ENCODE measurements around the gene SYT7.
"Not testable (repeated sequence)": the region's sequence is repeated elsewhere in the genome, so short reads cannot be mapped to it uniquely, and the experiment has no call there.

Gene SYT7

DNA sequence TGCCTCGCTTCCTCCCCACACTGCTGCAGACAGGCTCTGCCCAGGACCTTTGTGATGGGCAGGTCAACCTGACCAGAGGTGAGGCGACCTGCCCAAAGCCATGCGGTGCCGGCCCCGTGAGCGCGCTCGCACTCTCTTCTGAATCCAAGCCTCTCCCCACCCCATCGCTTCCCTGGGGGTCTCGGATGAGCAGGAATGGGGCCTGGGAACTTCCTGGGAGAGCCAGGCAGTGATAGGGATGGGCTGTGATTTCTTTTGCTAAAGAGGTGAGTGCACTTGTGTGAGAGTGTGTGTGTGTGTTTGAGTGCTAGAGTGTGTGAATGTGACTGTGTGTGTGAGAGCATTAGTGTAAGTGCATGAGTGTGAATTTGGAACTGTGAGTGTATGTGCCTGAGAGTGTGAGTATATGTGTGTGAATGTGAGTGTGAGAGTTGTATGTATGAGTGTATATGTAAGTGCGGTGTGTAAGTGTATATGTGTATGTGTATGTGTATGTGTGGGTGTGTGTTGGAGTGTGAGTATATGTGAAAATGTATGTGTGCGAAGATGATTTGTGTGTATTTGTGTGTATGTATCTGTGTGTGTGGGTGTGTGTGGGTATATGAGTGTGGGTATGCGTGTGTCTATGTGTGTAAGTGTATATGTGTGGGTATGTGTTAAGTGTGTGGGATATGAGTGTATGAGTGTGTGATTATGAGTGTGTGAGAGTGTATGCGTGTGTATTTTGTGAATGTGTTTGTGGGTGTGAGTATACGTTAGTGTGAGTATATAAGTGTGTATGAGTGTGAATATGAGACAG, 84.1 kb downstream of the SYT7 start:
- FAIRE-seq: no peak

DNA sequence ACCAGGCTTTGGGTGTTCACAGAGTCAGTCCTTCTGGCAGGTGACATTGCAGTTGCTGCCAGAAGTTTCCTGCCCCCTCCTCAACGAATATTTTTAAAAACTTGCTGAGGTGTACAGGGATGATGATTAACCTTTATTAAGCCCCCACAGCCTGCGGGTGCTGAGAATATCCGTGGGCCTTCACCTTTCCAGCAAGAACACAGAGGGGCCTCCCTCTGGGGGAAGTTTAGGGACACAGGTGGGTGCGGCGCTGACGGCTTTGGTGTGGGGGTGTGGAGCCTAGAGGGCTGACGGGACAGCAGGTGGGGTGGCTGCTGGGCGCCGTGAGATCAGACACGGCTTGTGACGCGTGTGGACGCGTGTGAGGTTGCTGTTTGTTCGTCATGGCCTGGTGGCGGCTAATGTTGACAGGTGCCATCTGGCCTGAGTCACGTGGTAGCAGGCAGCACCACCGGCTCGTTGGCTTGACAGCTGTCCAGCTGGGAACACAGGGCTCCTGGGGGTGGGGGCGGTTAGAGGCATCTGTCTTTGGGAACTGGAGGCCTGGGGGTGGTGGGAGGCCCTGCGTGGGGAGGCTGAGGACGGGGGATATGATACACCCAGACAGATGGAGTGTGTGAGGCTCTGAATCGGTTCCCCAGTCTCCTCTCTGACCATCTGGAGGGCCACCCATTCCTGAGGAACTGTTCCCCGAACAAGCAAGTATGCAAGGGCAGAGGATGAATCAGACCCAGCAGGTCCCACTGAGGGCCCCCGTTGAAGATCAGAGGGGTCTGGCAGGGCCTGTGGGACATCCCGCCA, 84.9 kb downstream of the SYT7 start:
- FAIRE-seq: no peak

DNA sequence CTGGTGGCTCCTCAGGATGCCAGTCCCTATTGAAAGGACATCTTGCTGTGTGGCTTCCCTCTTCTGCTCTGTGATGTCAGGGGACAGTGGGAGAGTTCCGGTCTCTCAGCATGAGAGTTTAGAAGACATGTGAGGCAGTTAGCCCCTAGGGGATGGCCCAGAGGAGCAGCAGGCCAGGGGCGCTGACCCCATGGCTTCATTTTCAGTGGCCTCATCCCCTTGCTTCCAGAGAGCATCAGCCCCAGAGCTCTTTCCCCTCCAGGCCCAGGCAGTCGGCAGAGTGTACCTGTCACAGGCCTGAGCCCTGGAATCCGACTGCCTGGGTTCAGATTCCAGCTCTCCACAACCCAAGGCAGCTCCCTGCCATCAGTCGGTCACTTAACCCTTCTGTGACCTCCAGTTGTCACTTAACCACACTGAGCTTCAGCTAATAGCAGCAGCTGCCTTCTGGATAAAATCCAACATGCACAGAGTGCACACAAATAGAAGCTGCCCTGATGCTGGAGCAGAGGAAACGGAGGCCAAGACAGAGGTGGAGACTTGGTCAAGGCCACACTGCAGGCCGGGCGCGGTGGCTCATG, 86.4 kb downstream of the SYT7 start:
- no peak for FAIRE-seq

DNA sequence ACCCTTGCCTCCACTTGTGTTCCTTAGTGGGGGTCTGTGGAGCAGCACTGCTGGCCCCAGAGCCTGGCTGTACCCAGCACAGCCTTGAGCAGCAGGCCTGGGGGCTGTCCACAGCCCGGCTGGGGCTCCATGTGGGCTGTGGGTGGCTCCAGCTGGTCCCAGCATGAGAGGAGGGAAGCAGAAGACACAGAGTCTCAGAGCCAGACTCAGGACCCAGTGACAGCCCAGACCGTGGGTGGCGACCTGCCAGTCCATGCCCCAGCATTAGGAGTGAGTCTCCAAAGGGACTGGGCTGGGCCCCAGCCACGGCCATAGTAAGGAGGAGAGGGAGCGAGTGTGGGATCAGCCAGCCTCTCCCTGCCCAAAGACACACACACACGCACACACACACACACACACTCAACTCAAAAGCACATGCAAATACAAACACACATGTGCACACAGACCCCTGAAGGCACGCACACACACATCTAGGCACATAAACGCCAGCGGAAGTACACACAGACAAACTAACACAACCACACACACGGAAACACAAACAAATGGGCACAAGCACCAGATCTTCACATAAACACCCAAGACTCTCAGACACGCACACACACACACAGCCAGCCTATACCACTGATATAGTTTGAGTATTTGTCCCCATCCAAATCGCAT, 89.0 kb downstream of the SYT7 start:
- no peak for FAIRE-seq

DNA sequence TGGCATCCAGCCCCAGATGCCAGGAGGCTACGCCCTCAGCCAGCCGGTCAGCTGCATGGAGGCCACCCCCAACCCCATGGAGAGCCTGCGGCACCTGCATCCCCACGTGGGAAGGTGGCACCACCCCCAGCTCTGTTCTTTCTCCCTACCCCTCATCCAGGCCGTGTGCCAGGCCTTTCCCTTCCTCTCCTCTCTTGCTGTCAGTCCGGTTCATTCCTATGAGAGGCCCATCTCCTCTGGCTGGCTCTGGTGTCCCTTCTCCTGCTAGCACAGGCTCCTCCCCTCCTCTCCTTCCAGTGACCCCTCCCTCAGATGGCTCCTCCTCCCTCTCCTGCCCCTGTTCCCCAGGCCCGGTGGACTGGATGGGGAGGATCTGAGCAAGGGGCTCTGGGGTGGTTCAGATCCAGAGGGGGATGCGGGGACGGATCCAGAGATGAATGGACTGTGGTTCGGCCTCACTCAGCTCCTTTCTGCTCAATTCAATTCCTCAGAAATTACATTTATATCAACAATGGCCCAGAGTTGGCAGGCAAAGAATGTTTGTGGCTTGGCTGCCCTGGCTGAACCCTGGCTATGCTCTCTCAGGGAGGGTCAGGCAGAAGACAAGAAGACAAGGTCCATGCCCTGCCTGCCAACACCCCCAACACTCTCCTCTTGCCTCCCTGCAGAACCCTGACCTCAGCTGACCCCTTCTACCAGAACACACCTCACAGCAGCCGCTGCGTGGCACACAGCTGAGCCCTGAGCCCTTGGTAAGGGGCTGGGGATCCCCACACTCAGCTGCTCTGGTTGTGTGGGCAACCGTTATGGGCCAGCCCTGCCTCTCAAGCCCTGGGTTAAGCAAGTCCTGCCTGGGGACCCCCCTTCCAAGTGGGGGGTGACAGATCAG, 90.8 kb downstream of the SYT7 start:
- FAIRE-seq: no peak

DNA sequence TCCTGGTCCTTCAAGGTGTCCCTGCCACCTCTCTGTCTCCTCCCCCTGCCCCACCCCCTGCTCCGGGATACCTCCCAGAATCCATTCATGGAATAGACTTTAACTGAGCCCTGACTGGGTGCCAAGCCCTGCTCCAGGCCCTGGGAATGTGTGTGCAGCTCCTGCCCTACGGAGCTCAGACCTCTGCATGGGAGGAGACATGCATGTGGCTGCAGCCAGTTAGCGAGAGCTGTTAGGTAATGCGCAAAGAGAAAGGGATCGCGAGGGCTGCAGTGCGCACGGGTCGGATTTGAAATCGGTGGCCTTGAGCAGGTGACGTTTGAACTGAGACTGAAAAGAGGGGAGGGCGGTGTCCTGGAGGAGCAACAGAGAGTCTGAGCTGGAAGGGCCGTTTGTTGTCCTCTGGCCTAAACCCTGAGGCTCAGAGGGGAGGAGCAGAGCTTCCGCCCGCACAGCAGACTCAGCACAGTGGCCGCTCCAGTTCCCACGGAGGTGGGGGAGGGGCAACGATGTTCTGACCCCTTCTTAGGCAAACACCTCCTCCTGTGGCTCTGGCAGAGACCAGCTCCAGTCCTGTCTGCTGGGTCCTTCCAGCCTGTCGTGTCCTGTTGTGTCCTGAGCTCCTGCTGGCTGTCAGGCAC, 92.1 kb downstream of the SYT7 start:
- no peak for FAIRE-seq

DNA sequence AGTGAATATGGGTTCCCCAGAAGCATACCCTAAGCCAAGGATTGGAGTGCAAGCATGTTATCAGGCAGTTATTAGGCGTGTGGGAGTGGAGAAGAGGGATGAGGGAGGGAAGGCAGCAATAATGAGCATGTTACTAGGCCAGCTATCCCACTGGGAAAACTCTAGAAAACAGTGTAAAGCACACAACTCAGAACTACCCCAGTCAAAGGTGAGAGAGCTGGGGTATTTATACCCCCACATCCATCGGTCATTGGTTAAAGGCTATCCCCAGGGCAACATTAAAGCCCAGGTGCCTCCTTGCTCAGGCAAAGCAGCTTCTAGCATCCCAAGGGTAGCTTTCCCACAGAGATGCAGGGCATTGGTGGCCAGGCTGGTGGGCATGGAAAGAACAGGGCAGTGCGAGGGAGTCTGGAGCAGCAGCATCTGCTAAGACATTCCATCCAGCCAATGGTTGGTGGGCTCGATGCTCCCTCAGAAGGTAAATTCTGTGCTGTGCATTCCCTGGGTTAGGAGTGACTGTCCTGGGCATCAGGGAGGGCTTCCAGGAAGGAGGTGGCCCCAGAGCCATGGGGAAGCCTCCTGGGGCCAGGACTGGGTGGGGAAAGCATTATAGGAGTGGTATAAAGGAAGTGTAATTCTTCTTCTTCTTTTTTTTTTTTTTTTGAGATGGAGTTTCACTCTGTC, 93.4 kb downstream of the SYT7 start:
- FAIRE-seq: no peak

DNA sequence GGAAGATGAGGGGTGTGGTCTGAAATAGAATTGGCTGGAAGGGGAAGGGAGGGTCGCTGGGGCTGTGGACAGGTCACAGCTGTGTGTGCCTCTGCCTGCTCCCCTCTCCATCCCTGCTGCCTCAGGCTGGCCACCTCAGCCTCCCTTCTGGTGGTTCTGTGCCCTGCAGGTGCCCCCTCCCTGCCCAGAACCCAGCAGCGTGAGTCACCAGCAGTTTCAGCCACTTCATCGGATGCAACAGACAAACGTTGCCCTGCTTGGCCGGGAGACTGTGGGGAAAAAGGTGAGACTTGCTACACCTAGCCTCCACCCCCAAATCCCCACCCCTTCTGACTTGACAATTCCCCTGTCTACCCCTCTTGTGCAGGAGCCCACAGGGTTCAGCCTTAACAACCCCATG, 94.1 kb downstream of the SYT7 start:
- FAIRE-seq: no peak

DNA sequence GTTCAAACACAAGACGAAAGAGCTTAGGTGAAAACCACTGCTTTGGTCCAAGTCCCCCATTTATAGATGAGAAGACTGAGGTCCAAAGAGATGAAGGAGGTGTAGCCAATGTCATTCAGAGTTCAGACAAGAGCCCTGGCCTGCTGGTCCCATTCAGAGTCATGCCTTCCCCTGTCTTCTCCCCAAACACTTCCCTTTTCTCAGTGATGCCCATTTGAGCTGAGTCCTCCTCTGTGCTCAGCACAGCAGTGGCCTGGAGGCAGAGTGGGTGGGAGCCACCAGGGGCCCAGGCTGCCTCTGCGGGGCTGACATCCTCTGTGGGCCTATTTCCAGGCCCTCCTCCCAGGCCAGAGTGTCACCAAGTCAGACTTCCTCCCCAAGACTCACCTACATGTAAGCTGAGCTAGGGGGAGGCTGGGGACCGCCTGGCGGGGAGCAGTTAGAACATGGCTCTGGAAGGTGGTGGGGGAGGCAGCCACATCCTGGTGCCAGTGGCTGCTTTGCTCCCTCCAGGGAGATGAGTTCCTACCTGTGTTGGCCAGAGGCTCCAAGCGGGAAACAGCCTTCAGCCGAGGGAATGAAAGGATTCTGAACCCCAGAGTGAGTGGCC, 94.8 kb downstream of the SYT7 start:
- FAIRE-seq: no peak

DNA sequence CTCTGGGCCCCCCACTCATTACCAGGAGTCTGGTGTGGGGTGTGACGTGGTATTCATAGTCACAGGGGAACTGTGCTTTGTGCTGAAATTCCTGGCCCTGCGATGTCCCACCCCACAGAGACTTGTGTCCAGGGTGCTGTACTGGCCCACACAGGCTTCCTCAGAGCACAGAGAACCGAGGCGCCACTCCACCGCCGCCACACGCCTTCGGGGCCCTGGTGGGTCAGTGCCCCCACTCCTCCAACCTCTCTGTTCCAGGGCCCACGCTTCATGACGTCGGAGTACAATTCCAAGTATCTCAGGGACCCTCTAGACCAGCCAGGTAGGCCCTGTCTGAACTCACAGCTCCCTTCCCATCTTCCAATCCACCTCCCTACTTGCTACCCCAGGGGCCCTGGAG, 95.8 kb downstream of the SYT7 start:
- no peak for FAIRE-seq

DNA sequence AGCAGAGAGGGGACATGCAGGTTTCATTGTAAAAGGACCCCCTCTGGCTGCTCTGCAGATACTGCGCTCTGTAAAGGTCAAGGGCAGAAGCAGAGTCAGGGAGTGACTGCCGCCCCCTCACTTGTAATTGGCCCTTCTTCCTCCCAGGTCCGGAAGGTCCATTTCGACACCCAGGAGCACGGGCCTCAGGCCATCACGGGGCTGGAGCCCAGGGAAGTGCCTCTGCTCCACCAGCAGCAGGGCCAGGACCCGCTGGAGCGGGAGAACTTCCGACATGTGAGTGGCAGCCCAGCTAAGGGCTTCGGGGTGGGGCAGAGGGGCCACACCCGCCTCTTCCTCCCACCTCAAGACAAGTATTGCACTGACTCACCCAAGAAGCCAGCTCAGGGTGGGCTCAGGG, 96.3 kb downstream of the SYT7 start:
- FAIRE-seq: no peak

DNA sequence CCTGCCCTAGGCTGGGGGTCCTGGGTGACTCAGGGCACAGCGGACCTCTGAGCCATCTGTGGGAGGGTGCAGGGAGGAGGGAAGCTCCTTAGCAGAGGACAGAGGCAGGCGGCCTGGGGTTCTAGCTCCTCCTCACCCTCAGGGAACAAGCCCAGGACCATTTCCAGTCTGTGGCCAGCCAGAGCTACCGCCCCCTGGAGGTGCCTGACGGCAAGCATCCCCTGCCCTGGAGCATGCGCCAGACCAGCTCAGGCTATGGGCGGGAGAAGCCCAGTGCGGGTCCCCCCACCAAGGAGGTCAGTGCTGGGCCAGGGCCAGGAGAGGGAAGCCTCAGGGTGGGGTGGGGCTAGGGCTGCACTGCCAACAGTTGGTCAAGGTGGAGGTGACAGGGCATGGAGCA, 98.4 kb downstream of the SYT7 start:
- FAIRE-seq: no peak

DNA sequence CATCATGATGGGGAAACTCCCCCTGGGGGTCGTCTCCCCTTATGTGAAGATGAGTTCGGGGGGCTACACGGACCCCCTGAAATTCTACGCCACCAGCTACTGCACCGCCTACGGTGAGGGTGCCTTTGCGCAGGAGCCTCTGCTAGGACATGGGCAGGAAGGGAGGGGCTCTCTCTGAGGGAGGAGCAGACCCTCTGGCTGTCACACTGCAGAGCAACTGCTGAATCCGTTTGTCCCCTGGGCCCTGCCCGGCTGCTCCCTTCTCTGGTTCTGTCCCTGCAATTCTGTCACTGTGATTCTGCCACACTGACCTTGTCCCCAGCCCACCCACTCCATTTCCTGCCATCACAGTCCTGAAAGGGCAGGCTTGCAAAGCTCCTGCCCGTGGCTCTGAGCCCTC, 99.1 kb downstream of the SYT7 start:
- FAIRE-seq: no peak

DNA sequence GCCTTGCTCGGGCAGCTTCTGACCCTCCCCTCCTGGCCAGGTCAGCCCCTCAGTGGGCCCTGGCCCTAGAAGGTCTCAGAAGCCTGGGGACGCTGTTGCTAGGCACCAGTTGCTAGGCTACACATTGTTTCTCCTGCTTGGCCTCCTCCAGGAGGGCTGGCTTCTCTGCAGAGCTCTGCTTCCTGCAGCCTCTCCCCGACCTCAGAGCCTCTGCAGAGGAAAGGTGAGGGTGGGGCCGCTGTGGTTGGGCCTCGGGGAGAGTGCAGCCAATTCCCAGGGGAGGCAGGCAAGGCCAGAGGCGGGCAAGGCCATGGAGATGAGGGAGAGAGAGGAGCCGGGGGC, 99.9 kb downstream of the SYT7 start:
- no peak for FAIRE-seq

DNA sequence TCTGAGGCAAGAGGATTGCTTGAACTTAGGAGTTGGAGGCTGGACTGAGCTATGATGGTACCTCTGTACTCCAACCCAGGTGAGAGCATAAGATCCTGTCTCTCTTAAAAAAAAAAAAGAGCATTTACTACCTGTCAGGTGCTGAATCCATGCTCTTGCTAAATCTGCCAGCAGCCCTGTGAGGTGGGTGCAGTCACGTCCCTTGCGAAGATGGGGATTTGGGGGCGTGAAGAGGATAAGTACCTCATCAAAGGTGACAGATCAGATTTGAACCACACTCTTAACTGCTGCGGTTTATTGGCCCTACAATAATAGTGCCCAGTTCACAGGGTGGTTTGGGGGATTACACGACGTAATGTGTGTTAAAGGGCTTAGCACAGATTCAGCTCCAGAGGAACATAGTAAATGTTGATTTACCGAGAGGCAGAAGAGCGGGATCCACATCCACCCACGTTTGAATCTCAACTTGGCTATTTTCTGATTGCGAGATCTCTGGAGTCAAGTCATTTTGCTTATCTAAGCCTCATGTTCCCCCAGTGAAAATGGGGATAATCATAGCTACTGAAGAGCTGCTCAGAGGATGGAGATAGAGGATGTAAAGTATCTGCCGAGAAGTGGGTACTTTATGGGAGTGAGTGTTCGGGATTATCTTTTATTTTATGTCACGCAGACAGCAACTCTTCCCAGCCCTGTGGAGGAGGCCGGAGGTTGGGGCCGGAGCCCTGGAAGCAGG, 100.4 kb downstream of the SYT7 start:
- no peak for FAIRE-seq

DNA sequence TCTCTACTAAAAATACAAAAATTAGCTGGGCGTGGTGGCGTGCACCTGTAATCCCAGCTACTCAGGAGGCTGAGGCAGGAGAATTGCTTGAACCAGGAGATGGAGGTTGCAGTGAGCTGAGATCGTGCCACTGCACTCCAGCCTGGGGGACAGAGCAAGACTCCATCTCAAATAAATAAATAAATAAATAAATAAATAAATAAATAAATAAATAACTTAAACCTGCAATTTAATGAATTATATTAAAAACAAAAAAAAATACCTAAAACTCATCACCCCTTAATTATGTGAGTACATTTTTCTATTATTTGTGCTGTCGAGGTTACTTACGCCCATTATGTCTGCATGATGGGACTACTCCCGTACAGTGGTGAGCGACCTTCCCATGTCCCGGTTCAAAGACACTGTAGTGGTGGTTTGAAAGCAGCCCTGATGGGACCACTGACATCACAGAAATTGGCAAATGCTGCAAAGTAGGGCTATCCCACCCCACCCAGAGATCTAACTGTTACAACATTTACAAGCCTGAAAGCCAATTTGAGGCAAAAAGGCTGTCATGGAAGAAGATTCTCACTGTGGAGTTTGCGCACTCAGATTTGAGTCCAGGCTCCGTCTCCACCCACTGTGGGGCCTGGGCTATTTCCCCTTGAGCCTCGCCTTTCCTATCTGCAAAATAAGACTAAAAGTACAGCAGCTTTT, 101.4 kb downstream of the SYT7 start:
- FAIRE-seq: not testable (repeated sequence)

DNA sequence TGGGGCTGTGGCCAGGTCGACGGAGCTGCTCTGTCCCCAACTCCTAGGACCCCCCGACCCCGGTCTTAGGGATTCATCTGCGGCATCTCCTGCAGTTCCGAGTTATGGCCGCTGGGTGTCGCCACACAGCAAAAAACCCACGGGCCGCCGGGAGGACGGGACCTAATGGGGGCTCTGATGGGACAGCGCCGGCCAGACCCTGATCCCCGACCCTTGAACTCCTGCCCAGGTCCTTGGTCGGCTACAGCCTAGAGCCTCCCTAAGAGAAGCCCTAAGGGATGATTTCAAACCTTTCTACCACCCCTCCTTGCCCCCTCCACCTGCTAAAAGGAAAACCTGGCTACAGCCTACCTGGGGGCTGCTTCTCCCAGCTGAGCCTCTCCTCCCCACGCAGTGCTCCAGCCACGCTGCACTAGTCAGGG, 103.1 kb downstream of the SYT7 start:
- FAIRE-seq: no peak

DNA sequence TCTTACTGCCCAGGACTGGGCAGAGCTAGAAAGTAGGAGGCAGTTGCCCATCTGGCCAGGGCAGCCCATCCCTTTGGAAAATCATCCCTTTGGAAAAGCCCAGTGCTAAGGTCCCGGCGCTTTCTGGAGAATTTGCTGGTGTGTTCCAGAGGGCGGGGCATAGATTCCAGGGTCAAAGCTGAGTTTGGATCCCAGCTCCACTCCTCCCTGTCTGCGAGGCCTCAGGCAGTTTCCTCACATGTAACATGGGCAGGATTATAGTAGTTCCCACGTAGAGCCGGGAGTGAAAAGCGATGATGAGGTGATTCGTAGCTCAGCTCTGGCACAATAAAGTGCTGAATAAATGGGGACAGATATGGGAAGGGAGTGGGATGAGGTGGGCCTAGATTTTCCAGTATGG, 103.8 kb downstream of the SYT7 start:
- no peak for FAIRE-seq

DNA sequence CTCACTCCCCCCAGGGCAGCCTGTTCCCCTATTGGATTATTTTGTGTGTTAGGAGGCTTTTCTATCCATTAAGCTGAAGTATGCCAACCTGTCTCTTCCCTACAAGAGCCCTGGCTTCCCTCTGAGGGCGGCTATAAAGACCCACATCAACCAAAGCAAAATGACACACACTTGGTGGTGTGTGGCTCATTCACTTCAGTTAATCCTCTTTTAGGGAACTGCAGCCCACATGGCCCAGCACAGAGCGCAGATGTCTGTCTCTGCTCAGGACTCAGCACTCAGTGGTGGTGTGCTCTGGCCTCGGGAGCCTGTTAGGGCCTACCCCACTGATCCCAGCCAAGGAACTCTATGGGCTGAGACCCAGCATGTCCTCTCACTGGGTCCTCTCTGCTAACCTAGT, 104.5 kb downstream of the SYT7 start:
- no peak for FAIRE-seq
